ENCODE data around the gene HENMT1.

HENMT1 gene

GRCh38 chr1:108601708-108602410, 59.0 kb downstream of the HENMT1 start:
- TF ChIP-seq, protein P1, sequence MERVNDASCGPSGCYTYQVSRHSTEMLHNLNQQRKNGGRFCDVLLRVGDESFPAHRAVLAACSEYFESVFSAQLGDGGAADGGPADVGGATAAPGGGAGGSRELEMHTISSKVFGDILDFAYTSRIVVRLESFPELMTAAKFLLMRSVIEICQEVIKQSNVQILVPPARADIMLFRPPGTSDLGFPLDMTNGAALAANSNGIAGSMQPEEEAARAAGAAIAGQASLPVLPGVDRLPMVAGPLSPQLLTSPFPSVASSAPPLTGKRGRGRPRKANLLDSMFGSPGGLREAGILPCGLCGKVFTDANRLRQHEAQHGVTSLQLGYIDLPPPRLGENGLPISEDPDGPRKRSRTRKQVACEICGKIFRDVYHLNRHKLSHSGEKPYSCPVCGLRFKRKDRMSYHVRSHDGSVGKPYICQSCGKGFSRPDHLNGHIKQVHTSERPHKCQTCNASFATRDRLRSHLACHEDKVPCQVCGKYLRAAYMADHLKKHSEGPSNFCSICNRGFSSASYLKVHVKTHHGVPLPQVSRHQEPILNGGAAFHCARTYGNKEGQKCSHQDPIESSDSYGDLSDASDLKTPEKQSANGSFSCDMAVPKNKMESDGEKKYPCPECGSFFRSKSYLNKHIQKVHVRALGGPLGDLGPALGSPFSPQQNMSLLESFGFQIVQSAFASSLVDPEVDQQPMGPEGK (CRISPR knock-in tag; IDR thresholded peaks at IDR 0.05; ENCODE audit: borderline replicate concordance), result no peak
- TF ChIP-seq ESRRG (CRISPR knock-in tag; IDR thresholded peaks at IDR 0.05) (no peak), PPARA (CRISPR knock-in tag; IDR thresholded peaks at IDR 0.05; ENCODE audit: borderline replicate concordance) (no peak), ZC3H10 (CRISPR knock-in tag; IDR thresholded peaks at IDR 0.05) (no peak), ARNTL (CRISPR knock-in tag; IDR thresholded peaks at IDR 0.05; ENCODE audit: borderline replicate concordance, low read depth) (no peak), ISL1 (CRISPR knock-in tag; IDR thresholded peaks at IDR 0.05) (no peak), GLIS3 (CRISPR knock-in tag; IDR thresholded peaks at IDR 0.05) (no peak), BACH2 (CRISPR knock-in tag; IDR thresholded peaks at IDR 0.05; ENCODE audit: borderline replicate concordance) (no peak), ZFP3 (CRISPR knock-in tag; IDR thresholded peaks at IDR 0.05) (no peak), ZNF70 (CRISPR knock-in tag; IDR thresholded peaks at IDR 0.05) (no peak), ZNF565 (CRISPR knock-in tag; conservative IDR thresholded peaks at IDR 0.05; ENCODE audit: low read depth) (no peak), SNAI2 (CRISPR knock-in tag; IDR thresholded peaks at IDR 0.05) (no peak), TSHZ2 (CRISPR knock-in tag; IDR thresholded peaks at IDR 0.05) (no peak), ZFP30 (CRISPR knock-in tag; IDR thresholded peaks at IDR 0.05) (no peak), CSDC2 (CRISPR knock-in tag; IDR thresholded peaks at IDR 0.05) (no peak), TOX (CRISPR knock-in tag; IDR thresholded peaks at IDR 0.05; ENCODE audit: borderline replicate concordance) (no peak)
- TF ChIP-seq, protein P2, sequence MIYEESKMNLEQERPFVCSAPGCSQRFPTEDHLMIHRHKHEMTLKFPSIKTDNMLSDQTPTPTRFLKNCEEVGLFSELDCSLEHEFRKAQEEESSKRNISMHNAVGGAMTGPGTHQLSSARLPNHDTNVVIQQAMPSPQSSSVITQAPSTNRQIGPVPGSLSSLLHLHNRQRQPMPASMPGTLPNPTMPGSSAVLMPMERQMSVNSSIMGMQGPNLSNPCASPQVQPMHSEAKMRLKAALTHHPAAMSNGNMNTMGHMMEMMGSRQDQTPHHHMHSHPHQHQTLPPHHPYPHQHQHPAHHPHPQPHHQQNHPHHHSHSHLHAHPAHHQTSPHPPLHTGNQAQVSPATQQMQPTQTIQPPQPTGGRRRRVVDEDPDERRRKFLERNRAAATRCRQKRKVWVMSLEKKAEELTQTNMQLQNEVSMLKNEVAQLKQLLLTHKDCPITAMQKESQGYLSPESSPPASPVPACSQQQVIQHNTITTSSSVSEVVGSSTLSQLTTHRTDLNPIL (CRISPR knock-in tag; IDR thresholded peaks at IDR 0.05; ENCODE audit: low read depth), result no peak
- TF ChIP-seq, protein P3, sequence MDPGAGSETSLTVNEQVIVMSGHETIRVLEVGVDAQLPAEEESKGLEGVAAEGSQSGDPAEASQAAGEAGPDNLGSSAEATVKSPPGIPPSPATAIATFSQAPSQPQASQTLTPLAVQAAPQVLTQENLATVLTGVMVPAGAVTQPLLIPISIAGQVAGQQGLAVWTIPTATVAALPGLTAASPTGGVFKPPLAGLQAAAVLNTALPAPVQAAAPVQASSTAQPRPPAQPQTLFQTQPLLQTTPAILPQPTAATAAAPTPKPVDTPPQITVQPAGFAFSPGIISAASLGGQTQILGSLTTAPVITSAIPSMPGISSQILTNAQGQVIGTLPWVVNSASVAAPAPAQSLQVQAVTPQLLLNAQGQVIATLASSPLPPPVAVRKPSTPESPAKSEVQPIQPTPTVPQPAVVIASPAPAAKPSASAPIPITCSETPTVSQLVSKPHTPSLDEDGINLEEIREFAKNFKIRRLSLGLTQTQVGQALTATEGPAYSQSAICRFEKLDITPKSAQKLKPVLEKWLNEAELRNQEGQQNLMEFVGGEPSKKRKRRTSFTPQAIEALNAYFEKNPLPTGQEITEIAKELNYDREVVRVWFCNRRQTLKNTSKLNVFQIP (CRISPR knock-in tag; IDR thresholded peaks at IDR 0.05; ENCODE audit: borderline replicate concordance, low read depth), result no peak
- no peak for ATAC-seq

- peak; percentile 38 for ATAC-seq
- TF ChIP-seq BACH2 (CRISPR knock-in tag; IDR thresholded peaks at IDR 0.05; ENCODE audit: borderline replicate concordance) (no peak), TCF4 (CRISPR knock-in tag; IDR thresholded peaks at IDR 0.05; ENCODE audit: borderline replicate concordance) (no peak), TOX (CRISPR knock-in tag; IDR thresholded peaks at IDR 0.05; ENCODE audit: borderline replicate concordance) (no peak), CSRNP3 (CRISPR knock-in tag; IDR thresholded peaks at IDR 0.05) (no peak), OSR1 (CRISPR knock-in tag; IDR thresholded peaks at IDR 0.05) (no peak), PPARA (CRISPR knock-in tag; IDR thresholded peaks at IDR 0.05; ENCODE audit: borderline replicate concordance) (no peak), ZNF565 (CRISPR knock-in tag; conservative IDR thresholded peaks at IDR 0.05; ENCODE audit: low read depth) (no peak), ZNF70 (CRISPR knock-in tag; IDR thresholded peaks at IDR 0.05) (no peak), ESRRG (CRISPR knock-in tag; IDR thresholded peaks at IDR 0.05) (no peak), ZFP30 (CRISPR knock-in tag; IDR thresholded peaks at IDR 0.05) (no peak), GLIS3 (CRISPR knock-in tag; IDR thresholded peaks at IDR 0.05) (no peak), CSDC2 (CRISPR knock-in tag; IDR thresholded peaks at IDR 0.05) (no peak), ZC3H10 (CRISPR knock-in tag; IDR thresholded peaks at IDR 0.05) (no peak), SNAI2 (CRISPR knock-in tag; IDR thresholded peaks at IDR 0.05) (no peak), ZNF8 (CRISPR knock-in tag; IDR thresholded peaks at IDR 0.05) (no peak), ZFP3 (CRISPR knock-in tag; IDR thresholded peaks at IDR 0.05) (no peak), ISL1 (CRISPR knock-in tag; IDR thresholded peaks at IDR 0.05) (no peak)
- TF ChIP-seq, protein P2 (CRISPR knock-in tag; IDR thresholded peaks at IDR 0.05; ENCODE audit: low read depth), result no peak
- TF ChIP-seq, protein P3 (CRISPR knock-in tag; IDR thresholded peaks at IDR 0.05; ENCODE audit: borderline replicate concordance, low read depth), result no peak
Measured at GRCh38 chr1:108600504-108600903, 60.4 kb downstream of the HENMT1 start.
